ENCODE data around the gene MYO15A. TPM values are rescaled to one million over a fixed set of nuclear protein-coding genes. Genes with fewer than 3 reads are reported as not detected.

Gene MYO15A
- total RNA-seq, 1 donor from 2014 or later, result 0.31 TPM

DNA sequence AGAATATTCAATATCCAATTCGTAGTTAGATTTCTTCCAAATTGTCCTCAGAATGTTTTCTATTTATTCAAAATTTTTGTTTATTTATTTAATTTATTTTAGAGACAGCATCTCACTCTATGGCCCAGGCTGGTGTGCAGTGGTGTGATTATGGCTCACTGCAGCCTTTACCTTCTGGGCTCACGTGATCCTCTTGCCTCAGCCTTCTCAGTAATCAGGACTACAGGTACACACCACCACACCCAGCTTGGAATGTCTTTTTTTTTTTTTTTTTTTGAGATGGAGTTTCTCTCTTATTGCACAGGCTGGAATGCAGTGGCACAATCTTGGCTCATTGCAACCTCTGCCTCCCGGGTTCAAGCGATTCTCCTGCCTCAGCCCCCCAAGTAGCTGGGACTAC is 24.3 kb upstream of the MYO15A start:
- H3K27ac Mint-ChIP-seq, result no peak overlapping the region
- no peak overlapping the region for H3K4me3 Mint-ChIP-seq
- peaks cover 4% of the 10 kb centered on the region for H3K27me3 Mint-ChIP-seq (ENCODE audit: insufficient read depth)
- no peaks in the 10 kb centered on the region for H3K9me3 Mint-ChIP-seq
- intact Hi-C loops (cut with micrococcal nuclease), result no loop called here
- no peak for DNase-seq (ENCODE audit: low spot score)
- H3K36me3 Mint-ChIP-seq (ENCODE audit: low read depth), result peaks cover 2% of the 10 kb centered on the region
- peaks cover 10% of the 10 kb centered on the region for H3K4me1 Mint-ChIP-seq (ENCODE audit: low read depth)

DNA sequence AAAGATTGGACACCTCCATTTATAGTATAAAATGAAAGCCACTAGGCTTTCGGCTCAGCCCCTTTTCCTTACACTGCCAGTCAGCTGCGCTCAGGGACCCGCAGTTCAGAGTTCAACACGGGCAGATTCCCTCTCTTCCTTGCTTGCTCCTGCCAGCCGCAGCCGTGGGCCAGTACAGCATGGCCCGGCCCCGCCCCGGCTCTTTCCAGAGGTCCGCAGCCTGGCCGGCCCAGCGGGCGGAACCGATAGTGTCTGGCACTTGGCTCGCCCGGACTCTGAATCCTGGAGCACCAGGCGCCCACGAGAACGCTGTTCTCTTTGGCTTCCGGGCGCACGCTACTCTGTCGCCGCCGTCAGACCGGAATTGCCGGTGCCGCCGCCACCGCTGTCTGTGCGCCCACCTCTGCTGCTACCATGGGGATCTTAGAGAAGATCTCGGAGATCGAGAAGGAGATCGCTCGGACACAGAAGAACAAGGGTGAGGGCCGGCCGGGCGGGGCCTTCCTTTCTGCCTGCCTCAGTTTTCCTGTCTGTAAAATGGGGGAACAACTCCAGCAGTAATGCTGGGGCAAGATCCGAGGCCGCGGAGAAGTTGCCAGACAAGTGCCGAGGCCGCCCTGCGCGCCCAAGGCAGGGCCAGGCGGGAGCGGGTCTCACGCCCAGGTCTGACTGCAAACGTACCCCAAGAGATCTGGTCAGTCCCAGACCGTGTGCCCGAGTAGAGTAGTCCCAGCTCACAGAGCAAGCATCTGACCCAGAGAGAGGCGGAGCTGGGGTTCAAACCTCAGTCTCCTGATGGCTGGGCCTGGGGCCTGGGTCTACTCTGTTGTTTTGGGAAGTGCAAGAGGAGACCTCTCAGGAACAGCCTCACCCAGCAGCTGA is 20.7 kb upstream of the MYO15A start, which contains the start of gene DRG2:
DRG2 (plus strand) TSS at position 339 of the 882 bp plus-strand sequence; CDS start at position 415, 76 bp downstream.
- Mint-ChIP-seq H3K4me3 (peak within 1 kb of the TSS; percentile 95), H3K27ac (peak within 1 kb of the TSS; percentile 96)
- DNase-seq (ENCODE audit: low spot score), result peak; percentile 84

DNA sequence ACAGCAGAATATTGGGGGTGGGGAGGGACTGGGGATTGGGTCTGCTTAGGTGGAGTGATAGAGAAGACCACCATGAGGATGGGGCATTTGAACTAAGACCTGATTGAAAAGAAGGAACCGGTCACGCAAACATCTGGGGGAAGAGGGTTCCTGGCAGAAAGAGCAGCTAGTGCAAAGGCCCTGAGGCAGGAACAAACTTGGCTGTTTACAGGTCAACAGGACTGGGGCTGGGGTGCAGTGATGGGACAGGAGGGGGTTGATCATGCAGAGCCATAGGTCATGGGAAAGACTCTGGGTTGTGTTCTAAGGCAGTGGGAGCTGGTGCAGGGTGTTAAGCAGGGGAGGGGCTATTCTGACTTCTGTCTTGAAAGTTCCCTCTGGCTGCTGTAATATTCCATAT is 18.9 kb upstream of the MYO15A start:
- Mint-ChIP-seq H3K27me3 (ENCODE audit: insufficient read depth) (no peaks in the 10 kb centered on the region), H3K4me3 (peak overlapping the region; percentile 95)

More for the DNA sequence above, 20.7 kb upstream of the MYO15A start, which contains the start of gene DRG2:
- peaks cover 17% of the 10 kb centered on the region for H3K4me1 Mint-ChIP-seq (ENCODE audit: low read depth)
- no peaks in the 10 kb centered on the region for H3K9me3 Mint-ChIP-seq
- H3K36me3 Mint-ChIP-seq (ENCODE audit: low read depth), result peaks cover 8% of the 10 kb centered on the region
- H3K27me3 Mint-ChIP-seq (ENCODE audit: insufficient read depth), result no peaks in the 10 kb centered on the region
- intact Hi-C loops (cut with micrococcal nuclease), result loop anchor here (1.0 to 5.0 kb wide), 8 partner anchors 49 to 396 kb away; partner anchors contain the start of genes ALKBH5, ATPAF2, DRC3 and GID4

DNA sequence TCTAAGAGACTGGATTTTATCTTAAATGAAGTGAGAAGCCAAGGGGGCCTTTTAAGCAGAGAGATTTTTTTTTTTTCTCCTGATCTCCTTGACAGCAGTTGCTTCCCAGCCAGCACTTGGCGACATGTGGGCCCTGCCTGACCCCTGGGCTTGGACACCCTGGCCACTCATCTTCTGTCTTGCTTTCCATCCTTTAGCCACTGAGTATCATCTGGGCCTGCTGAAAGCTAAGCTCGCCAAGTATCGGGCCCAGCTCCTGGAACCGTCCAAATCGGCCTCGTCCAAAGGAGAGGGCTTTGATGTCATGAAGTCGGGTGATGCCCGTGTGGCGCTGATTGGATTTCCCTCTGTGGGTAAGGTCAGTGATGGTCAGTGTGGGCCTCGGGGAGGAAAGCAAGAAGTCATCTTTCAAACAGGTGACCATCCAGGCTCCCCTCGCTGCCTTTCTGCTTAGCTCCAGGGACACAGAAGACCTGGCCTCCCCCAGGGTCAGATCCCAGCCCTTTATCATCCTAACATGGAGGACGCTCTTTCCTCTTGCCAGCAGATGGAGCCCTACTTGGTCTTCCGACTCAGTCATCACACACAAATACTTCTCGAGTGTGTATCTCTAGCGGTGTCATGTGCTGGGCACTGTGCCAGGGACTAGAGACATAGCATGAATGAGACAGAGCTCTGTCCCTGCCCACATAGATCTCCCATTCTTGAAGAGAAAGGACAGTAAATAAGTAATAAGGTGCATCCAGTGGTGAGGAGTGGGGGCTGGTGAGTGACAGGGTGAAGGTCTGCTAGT is 14.7 kb upstream of the MYO15A start:
- DNase-seq (ENCODE audit: low spot score), result no peak
- H3K4me1 Mint-ChIP-seq (ENCODE audit: low read depth), result peaks cover 12% of the 10 kb centered on the region
- intact Hi-C loops (cut with micrococcal nuclease), result no loop called here
- peaks cover 32% of the 10 kb centered on the region for H3K36me3 Mint-ChIP-seq (ENCODE audit: low read depth)
- no peaks in the 10 kb centered on the region for H3K27me3 Mint-ChIP-seq (ENCODE audit: insufficient read depth)
- H3K27ac Mint-ChIP-seq, result no peak overlapping the region
- H3K9me3 Mint-ChIP-seq, result no peaks in the 10 kb centered on the region
- no peak overlapping the region for H3K4me3 Mint-ChIP-seq

More for the DNA sequence above, 18.9 kb upstream of the MYO15A start:
- Mint-ChIP-seq H3K36me3 (ENCODE audit: low read depth) (peaks cover 19% of the 10 kb centered on the region), H3K4me1 (ENCODE audit: low read depth) (peaks cover 17% of the 10 kb centered on the region), H3K9me3 (no peaks in the 10 kb centered on the region), H3K27ac (peak overlapping the region; percentile 4)
- intact Hi-C loops (cut with micrococcal nuclease), result loop anchor here (5.0 kb wide), 3 partner anchors 138 to 397 kb away; partner anchors contain the start of gene LLGL1
- no peak for DNase-seq (ENCODE audit: low spot score)

DNA sequence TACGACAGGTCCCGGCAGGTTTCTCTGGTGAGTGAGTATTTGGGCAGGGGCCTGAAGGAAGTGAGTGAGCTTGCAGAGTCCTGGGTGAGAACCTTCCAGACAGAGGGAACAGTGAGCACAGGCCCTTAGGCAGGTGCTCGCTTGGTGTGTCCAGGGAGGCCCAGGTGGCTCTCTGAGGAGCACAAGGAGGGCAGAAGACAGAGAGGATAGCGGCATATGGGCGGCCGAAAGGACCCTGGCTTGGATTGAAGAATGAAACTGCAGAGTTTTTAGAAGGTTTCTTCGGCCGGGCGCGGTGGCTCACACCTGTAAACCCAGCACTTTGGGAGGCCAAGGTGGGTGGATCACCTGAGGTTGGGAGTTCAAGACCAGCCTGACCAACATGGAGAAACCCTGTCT is 14.1 kb upstream of the MYO15A start:
- peaks cover 6% of the 10 kb centered on the region for H3K4me1 Mint-ChIP-seq (ENCODE audit: low read depth)
- no peaks in the 10 kb centered on the region for H3K27me3 Mint-ChIP-seq (ENCODE audit: insufficient read depth)
- H3K4me3 Mint-ChIP-seq, result no peak overlapping the region
- H3K27ac Mint-ChIP-seq, result no peak overlapping the region
- intact Hi-C loops (cut with micrococcal nuclease), result no loop called here
- no peak for DNase-seq (ENCODE audit: low spot score)
- H3K36me3 Mint-ChIP-seq (ENCODE audit: low read depth), result peaks cover 35% of the 10 kb centered on the region
- H3K9me3 Mint-ChIP-seq, result no peaks in the 10 kb centered on the region

DNA sequence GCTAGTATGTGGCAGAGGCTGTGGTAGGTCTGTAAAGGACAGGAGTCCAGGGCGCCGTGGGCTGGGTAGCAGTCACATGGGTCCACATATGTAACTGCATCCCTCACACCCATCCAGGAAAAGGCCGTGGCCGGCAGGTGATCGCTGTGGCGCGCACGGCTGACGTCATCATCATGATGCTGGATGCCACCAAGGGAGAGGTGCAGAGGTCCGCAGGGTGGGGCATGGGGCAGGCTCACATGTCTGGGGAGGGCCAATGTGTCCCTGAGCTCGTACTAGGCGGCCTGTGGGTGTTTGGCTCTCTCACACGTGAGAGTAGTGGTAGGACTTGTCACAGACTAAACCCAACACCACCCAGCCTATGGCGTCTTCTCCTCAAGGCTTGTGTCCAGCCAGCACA is 9.0 kb upstream of the MYO15A start:
- no peak overlapping the region for H3K27ac Mint-ChIP-seq
- H3K27me3 Mint-ChIP-seq (ENCODE audit: insufficient read depth), result no peaks in the 10 kb centered on the region
- peaks cover 23% of the 10 kb centered on the region for H3K36me3 Mint-ChIP-seq (ENCODE audit: low read depth)
- intact Hi-C loops (cut with micrococcal nuclease), result no loop called here
- H3K9me3 Mint-ChIP-seq, result no peaks in the 10 kb centered on the region
- H3K4me3 Mint-ChIP-seq, result no peak overlapping the region
- H3K4me1 Mint-ChIP-seq (ENCODE audit: low read depth), result no peaks in the 10 kb centered on the region
- DNase-seq (ENCODE audit: low spot score), result no peak

DNA sequence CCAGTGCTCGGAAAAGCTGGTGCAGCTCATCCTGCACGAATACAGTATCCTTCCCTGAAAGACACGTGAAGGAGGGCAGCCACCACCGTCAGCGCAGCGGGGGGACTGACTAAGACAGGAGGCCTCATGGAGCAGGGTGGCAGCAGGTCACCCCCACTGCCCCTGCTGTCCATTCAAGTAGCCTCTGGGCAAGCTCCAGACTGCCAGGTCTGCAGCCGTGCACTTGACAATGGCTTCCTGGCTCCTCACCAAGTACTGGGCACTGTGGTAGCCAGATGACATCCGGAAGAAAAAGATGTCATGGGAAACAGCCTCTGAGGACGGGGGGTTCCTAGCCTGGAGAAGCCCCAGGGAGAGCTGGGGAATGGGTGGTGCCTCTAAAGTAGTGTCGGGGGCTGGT is 7.9 kb upstream of the MYO15A start:
- Mint-ChIP-seq H3K4me1 (ENCODE audit: low read depth) (no peaks in the 10 kb centered on the region), H3K36me3 (ENCODE audit: low read depth) (peaks cover 19% of the 10 kb centered on the region)
- DNase-seq (ENCODE audit: low spot score), result no peak

DNA sequence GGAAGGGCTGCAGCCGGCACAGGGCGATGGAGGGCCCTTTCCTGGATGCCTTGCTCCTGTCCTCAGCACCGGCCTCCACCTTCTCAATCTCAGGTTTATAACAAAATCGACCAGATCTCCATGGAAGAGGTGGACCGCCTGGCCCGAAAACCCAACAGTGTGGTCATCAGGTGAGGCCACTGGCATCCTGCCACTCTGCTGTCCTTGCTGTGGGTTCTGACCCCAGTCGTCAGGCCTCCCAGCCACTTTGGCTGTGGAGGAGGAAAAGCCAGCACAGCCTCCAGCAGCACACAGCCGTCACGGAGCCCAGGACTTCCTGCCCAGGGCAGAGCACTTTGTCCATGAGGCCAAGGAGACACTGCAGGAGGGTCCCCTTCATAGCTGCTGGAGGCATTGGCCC is 6.7 kb upstream of the MYO15A start:
- no peaks in the 10 kb centered on the region for H3K27me3 Mint-ChIP-seq (ENCODE audit: insufficient read depth)
- no peaks in the 10 kb centered on the region for H3K9me3 Mint-ChIP-seq
- H3K27ac Mint-ChIP-seq, result no peak overlapping the region
- H3K4me1 Mint-ChIP-seq (ENCODE audit: low read depth), result no peaks in the 10 kb centered on the region
- no peak for DNase-seq (ENCODE audit: low spot score)
- H3K36me3 Mint-ChIP-seq (ENCODE audit: low read depth), result peaks cover 8% of the 10 kb centered on the region
- intact Hi-C loops (cut with micrococcal nuclease), result no loop called here
- no peak overlapping the region for H3K4me3 Mint-ChIP-seq

More for the DNA sequence above, 7.9 kb upstream of the MYO15A start:
- Mint-ChIP-seq H3K27me3 (ENCODE audit: insufficient read depth) (no peaks in the 10 kb centered on the region), H3K27ac (no peak overlapping the region), H3K4me3 (no peak overlapping the region), H3K9me3 (no peaks in the 10 kb centered on the region)
- intact Hi-C loops (cut with micrococcal nuclease), result no loop called here

DNA sequence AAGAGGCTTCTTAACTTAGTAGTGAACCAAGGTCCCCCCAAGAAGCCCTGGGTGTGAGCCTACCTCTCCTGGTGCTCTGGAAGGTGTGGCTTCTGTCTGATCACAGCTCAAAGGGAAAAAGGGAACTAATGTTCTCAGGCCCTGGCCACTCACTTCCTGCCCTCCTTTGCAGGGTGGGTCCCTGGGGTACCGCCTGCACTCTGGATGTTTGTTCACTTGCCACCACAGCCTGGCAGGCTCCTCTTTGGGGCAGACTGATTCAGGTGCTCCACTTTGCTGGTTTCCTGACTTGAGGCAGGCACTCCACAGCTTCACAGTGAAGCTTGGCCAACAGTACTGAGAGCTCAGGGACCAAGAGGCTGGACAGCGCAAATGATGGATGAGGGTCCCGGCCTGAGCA is 5.9 kb upstream of the MYO15A start:
- Mint-ChIP-seq H3K9me3 (no peaks in the 10 kb centered on the region), H3K4me3 (no peak overlapping the region), H3K36me3 (ENCODE audit: low read depth) (peaks cover 12% of the 10 kb centered on the region), H3K27ac (no peak overlapping the region), H3K4me1 (ENCODE audit: low read depth) (no peaks in the 10 kb centered on the region), H3K27me3 (ENCODE audit: insufficient read depth) (no peaks in the 10 kb centered on the region)
- DNase-seq (ENCODE audit: low spot score), result no peak
- intact Hi-C loops (cut with micrococcal nuclease), result no loop called here

DNA sequence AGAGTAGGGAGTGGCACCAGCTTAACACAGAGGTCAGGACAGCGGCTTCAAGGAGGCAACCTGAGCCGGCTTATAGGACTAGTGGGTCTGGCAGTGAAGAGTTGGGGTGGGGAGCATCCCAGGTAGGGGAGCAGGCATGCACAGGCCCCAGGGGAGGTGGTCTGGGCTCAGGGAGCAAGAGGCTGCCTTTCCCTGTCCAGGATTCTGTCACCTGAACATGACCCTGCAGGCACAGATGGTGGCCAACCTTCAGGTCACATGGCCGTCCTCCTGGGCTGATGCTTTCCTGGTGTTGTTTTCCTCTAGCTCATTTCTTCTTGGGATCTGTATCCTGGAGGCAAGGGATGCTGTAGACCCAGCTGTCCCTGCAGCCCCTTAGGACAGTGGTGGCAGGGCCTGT is 3.5 kb upstream of the MYO15A start:
- no peaks in the 10 kb centered on the region for H3K9me3 Mint-ChIP-seq
- peaks cover 10% of the 10 kb centered on the region for H3K36me3 Mint-ChIP-seq (ENCODE audit: low read depth)
- H3K4me3 Mint-ChIP-seq, result no peak overlapping the region
- no peaks in the 10 kb centered on the region for H3K27me3 Mint-ChIP-seq (ENCODE audit: insufficient read depth)
- H3K27ac Mint-ChIP-seq, result no peak overlapping the region
- H3K4me1 Mint-ChIP-seq (ENCODE audit: low read depth), result no peaks in the 10 kb centered on the region
- DNase-seq (ENCODE audit: low spot score), result no peak
- intact Hi-C loops (cut with micrococcal nuclease), result no loop called here

DNA sequence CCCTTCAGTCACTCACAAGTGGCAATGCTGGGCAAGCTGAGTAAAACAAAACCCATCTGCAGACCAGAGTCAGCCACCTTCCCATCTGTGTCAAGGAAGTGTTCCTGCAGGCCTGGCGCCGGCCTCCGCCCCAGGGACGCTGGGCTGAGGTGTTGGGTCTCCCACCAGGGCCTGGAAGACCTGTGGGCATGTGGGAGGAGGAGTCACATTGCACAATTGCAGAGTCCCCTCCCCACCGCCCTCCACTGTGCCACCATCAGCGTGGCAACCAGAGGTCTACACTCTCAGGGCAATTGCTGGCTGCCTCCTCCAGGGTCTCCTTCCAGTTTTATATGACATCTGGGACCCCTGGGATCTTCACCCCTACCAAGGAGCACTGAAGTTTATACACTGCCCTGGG is 3.0 kb upstream of the MYO15A start:
- Mint-ChIP-seq H3K4me1 (ENCODE audit: low read depth) (no peaks in the 10 kb centered on the region), H3K27me3 (ENCODE audit: insufficient read depth) (no peaks in the 10 kb centered on the region), H3K36me3 (ENCODE audit: low read depth) (peaks cover 10% of the 10 kb centered on the region), H3K27ac (no peak overlapping the region), H3K9me3 (no peaks in the 10 kb centered on the region), H3K4me3 (no peak overlapping the region)
- no peak for DNase-seq (ENCODE audit: low spot score)
- intact Hi-C loops (cut with micrococcal nuclease), result no loop called here

DNA sequence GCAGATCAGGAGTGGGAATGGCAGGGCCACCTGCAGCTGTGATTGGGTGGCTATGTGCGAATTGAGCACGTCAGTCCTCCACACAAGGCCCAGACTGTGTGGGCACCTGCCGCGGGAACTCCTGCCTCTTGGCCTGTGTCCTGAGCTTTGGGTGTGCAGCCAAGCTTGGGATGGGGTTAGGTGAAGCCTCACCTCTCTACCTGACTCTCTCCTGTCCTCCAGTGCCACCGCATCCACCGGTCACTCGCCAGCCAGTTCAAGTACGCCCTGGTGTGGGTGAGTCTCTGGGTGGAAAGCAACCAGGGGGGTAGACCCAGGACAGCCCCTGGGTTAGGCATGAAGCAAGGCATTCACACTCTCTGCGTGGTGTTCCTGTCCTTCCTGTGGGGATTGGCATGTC is 2.3 kb upstream of the MYO15A start:
- Mint-ChIP-seq H3K27me3 (ENCODE audit: insufficient read depth) (no peaks in the 10 kb centered on the region), H3K36me3 (ENCODE audit: low read depth) (peaks cover 10% of the 10 kb centered on the region), H3K4me1 (ENCODE audit: low read depth) (no peaks in the 10 kb centered on the region), H3K4me3 (no peak overlapping the region), H3K9me3 (no peaks in the 10 kb centered on the region), H3K27ac (no peak overlapping the region)
- intact Hi-C loops (cut with micrococcal nuclease), result no loop called here
- no peak for DNase-seq (ENCODE audit: low spot score)
